HG03139 (cell line): Measurements from ENCODE around the gene LAMA2.

ENCODE experiments used
- ATAC-seq: cut with Tn5 transposase; IDR thresholded peaks from one replicate; pipeline ENCODE4 v1.9.1; 2021; ENCODE audit not compliant: unreplicated experiment

The LAMA2 gene

DNA sequence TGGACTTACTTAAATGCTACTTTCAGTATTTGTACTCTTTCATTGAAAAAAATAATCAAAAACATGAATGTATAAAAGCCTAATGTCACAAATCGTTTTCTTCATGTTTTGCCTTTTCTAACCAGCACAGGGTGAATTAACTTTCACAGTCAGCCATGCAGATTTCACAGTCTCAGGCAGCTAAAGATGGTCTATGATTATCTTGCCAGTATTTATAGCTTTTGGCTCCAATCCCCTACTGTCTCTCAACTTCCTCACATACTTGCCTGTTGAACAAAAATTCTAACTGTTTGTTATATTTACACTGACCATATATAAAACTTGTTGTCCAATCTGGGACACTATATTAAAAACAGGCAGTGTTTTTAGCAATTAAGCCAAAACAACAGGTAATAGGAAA is 468.9 kb downstream of the LAMA2 start:
- ATAC-seq, result no peak

DNA sequence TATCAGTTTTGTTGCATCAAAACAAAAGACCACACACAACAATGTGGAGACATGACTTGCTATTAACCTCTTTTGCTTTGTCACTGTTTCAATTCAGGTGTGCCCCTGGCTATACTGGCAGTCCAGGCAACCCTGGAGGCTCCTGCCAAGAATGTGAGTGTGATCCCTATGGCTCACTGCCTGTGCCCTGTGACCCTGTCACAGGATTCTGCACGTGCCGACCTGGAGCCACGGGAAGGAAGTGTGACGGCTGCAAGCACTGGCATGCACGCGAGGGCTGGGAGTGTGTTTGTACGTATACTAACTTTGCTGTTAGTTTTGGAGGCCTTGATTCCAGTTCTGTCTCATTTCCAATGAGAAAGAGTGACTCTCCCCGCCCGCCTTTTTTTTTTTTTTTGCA is 470.1 kb downstream of the LAMA2 start:
- no peak for ATAC-seq

DNA sequence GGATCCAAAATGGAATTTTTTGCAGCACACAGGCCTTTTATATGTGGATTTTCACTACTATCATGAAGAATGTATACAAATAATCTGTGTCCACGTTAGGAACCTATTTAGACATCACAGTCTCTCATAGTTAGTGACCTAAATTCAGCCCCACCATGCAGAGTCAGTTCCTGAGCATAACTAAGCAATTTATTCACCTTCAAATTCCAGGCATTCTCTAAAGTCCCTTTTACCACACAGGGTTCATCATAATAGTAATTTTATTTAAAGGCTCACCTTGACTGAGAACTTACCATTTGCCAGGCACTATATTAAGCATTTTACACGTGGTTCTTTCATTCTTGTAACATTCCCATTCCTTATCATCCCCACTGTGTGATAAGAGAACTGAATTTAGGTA is 473.2 kb downstream of the LAMA2 start:
- no peak for ATAC-seq

DNA sequence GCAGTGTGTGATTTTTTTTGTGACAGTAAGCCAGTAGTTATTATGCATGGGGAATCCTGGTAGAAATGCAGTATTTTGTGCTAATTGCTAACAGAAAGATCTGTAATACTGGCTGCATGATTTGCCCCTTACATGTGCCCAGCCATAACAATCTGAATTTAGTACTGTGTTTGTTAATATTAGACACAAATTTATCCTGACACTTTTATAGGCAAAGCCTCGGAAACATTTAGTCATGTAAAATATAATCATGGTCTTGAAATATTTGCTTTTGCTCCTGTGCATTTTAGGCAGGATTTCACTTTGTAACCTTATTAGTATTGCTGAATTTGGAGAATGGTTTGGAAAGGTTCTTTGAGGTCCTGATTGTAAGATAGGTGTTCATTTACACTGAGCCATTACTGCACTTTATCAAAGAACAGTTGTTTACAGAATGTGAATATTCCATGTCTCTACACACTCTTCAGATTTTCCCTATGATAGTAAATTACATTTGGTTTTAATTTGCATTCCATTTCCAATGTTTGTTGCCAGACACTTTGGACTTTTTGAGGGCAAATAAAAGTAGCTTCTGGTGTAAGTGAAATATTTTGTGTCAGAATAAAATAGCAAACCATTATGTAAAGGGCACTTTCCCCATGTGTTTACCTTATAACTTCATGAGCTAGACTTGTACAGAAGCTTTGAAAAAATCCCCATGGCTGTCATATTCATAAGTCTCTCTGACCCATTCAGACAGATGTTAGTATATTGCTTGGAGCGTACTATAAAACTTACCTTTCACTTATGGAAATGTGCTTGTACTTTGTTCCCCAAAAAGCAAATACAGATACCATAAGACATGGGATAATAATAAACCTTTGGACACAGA is 477.1 kb downstream of the LAMA2 start:
- no peak for ATAC-seq

DNA sequence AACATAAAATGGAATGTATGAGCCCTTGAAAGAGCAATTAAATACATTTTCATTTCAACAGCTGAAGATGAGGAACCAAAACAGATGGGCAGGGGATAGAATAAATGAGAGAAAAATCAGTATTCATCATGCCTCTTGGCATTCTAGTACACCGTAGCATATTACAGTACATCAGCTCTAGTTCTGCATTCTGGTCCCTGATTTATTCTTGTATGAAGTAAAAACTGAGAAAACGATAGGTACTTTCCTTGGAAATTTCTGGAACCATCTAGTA is 477.7 kb downstream of the LAMA2 start:
- no peak for ATAC-seq

DNA sequence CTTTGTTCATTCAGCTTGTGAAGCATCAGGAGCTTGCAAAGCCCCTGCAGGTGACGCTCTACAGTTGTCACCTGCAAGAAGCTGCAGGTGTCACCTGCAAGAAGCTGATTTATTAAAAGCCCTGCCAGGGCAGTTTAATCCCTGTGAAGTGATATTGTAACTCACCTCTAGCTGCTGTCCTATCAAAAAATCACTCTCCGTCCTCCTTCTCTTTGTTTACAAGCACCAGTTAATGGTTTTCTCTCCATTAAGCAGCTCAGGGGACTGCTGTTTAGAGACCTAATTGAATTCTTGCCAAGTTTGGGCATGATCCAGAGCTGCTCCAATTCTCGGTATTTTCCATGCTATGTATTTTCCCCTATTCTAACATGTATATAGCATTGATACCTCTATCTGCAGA is 481.1 kb downstream of the LAMA2 start:
- no peak for ATAC-seq

DNA sequence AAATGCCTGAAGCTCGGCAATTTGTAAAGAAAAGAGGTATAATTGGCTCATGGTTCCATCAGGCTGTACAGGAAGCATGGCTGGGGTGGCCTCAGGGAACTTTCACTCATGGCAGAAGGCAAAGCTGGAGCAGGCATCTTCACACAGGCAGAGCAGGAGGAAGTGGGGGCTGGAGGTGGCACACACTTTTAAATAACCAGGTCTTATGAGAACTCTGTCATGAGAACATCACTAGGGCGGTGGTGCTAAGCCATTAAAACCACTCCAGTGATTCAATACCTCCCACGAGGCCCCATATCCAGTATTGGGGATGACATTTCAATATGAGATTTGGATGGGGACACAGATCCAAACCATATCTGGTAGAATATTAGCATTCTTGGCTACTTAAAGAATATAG is 481.8 kb downstream of the LAMA2 start:
- ATAC-seq, result no peak

DNA sequence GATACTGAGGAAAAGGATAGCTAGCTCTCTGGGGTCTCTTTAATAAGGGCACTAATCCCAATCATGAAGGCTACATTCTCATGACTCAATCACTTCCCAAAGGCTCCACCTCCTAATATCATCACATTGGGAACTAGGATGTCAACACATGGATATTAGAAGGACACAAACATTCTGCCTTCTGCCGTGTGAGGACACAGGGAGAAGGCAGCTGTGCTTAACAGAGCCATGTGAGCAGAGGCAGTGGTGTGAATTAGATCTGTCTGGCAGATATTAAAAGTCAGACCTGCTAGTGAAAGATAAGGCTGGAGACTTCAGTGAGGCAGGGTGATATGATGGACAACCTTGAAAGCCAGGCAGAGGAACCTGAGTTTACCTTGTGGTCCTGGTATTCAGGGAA is 485.1 kb downstream of the LAMA2 start:
- ATAC-seq, result no peak

DNA sequence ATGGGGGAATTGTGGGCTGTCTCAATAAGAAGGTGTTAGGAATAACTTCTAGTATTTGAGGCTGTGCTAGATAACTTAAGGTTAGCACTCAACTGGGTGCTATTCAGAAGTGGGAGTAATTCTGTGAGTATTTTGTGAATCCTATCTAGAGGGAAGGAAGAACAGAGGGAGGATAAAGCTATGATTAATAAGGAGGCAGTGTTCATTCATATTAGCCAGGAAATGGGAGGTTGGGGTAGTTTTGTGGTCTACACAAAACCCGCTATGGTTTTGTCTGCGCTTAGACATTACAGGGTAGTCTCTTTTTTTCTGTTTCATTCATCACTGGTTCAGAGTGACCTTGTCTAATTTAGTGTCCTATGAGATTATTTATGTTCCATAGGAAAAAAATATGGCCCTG is 486.0 kb downstream of the LAMA2 start:
- no peak for ATAC-seq

DNA sequence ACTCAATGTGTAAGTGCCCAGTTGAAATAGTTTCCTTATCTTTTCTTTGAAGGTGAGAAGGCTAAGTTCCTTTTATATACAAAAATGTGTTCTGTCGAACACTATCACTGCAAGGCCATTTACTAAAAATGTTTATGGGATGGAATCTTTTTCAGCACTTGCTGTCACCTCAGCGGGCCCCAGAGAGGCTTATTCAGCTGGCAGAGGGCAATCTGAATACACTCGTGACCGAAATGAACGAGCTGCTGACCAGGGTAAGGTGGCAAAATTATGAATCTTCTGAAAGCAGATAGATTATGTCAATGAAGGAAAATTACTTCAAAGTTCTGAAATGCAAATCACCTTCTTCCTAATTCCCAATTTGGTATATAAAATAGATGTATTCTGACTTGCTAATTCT is 486.8 kb downstream of the LAMA2 start:
- no peak for ATAC-seq

DNA sequence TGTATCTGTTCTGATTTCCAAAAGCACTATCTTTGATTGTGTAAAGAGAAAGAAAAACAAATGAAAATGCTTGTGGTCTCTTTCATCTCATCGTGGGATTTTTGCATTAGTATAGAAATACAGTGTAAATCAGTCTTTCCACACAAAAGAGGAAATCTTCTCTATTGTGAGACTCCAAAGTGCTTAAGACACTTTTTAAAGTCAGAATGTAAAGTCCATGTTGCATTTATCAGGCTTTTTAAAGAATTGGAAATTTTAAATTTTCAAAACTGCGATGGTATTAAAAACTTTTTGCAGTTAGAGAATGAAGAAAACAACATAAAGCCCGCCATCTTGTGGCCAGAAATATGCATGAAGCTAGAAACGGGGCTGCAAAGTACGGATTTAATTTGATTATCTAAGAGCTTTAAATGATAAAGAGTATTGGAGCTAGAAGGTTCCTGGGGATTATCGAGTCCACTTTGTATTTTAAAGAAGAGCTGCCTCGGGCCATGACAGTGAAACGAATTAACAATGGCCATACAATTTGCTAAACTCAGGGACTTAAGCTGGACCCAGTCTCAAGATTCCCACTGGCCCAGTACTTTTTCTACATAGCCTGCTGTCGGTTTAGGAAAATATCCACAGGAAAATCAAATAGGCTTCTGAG is 487.5 kb downstream of the LAMA2 start:
- ATAC-seq, result no peak

DNA sequence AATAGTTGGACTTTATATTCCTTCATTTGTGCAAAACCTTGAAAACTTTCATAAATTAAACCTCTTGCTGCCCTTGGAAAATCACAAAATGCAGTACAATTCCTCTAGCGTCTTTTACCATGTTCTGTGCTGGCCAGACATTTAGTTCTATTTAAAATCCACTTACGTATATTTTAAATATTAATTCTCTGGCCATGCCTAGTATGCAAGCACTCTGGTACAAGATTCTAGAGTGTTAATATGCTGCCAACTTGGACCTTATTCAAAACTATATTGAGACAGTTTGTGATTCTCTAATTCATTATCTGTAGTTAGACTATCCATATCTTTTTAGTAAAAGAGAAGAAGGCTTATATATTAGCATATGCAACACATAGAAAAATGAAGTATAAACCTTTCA is 498.9 kb downstream of the LAMA2 start:
- no peak for ATAC-seq

DNA sequence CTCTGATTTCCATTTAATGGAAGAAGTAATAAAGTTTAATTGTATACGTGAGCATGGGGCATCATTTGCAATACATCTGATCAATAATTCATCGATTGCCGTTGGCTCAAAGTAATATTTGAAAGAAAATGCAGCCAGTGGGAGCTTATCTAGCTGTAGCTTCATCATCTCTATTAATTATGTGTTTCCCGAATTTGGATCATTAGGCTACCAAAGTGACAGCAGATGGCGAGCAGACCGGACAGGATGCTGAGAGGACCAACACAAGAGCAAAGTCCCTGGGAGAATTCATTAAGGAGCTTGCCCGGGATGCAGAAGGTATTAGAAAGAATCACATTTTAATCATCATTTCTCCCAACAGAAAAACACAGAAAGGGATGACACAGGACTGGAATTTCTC is 500.0 kb downstream of the LAMA2 start:
- no peak for ATAC-seq

DNA sequence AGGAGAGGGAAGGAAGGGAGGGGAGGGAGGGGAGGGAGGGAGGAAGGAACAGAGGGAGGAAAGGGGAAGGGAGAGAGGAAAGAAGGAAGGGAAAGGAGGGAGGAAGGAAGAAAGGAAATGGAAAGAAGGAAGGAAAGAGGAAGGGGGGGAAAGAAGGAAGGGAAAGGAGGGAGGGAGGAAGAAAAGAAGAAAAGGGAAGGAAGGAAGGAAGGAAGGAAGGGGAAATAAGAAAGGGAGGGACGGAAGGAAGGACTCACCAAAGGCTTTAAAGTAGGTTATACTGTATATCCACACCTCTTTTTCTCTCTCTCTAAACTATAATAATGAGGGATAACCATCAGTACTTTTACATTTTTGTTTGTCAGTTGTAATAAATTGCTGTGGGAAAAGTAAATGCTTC is 502.2 kb downstream of the LAMA2 start:
- no peak for ATAC-seq

DNA sequence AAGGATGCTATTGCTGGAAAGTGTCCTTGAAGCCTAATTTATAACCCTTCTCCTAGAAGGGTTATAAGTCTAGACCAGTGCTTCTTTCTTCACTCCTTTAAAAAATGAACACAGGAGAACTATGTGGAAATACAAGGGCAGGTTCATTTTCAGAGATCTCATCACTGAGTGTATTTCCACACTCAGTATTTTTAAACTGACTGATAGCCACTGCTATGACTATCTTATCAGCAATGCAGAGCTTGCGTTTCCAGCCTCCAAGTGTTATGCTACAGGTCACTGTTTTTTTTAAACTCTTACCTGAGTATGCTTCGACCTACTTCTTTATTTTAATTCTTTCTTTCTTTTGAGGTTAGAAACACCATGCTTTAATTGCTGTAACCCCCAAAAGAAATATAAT is 508.0 kb downstream of the LAMA2 start:
- no peak for ATAC-seq

DNA sequence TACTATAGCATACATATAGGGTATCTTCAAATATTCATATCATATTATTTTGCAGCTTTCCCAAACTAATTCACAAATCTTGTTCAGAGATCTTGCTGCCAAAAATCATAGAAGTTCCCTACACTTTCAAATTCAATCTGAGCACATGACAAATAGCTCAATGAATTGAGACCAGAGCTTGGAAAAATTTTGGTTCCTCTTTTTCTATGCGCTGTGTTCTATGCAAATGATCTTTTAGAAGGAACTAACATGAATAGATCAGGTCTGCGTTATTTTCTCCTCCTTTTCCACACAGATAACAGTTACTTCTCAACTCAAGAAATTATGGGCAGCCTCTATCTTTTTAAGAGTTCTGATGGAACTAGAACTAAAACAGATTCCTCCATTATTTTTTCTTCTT is 510.7 kb downstream of the LAMA2 start:
- no peak for ATAC-seq

DNA sequence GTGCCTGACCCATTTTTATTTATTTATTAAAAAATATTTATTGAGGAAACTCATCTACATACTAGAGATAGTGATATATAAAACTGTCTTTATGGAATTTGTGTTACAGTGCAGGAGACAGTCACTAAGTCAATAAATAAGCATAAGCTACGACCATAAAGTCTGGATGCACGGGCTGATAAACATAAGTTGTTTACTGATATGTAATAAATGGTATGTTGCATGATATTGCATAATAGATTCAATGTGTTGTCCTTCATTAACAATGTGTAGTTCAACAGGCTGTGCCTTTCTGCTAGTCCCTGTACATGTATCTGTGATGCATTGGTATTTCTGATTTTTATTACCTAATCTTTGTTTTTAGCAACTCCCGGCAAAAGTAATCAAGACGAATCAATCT is 515.8 kb downstream of the LAMA2 start:
- no peak for ATAC-seq

DNA sequence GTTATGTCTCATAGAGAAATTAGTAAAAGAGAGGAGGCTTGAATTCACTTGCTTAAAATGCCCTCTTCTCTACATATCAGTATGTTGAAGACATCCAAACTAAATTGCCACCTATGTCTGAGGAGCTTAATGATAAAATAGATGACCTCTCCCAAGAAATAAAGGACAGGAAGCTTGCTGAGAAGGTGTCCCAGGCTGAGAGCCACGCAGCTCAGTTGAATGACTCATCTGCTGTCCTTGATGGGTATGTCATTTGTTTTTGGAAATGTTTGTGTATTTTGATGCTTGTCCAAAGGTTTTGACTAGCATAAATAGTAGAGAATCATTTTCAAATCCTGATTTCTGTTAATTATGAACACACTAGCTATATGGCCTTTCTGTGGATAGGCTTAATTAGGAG is 519.3 kb downstream of the LAMA2 start:
- no peak for ATAC-seq

DNA sequence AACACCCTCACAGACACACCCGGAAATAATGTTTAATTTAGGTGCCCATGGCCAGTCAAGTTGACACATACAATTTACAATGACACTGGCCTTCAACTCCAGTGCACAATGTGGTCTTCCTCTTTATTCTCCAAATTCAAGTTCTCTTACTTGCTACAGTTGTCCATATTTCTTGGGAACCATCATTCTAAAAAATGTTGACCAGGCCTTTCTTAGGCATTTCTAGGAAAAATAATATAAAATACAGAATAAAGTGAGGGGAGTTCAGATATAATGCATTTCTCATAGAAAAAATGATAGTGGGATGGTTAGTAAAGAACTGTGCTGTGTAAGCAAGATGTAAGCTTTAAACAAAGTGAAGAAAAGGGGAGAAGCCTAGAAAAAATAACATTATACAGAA is 528.2 kb downstream of the LAMA2 start:
- no peak for ATAC-seq

DNA sequence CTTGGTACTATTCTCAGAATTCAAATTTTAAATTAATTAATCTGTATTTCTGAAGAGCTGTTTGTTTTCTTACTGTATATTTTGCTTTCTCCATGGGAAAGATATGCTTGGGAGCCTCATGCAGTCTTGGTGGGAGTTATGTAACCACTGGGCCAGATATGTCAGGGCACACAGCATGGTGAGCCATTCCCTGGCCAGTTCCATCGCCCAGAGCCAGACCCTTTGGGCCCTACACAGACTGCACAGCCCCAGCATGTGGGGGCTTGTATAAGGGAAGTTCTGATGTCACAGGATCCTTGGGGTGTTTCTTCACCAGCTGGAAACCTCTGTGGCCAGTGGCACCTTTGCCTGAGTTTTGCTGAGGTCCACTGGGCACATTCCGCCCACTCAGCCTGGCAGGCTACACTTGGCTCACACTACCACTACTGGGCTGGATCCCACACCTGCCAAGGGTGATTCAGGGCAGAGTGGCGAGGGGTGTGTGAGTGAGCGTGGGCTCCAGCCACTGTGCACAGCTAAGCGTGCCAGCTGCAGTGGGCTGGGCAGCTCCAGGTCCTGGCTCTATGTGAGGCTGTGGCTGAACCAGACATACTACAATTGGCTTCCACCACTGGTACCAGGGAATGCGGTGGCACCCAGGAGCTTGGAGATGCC is 533.5 kb downstream of the LAMA2 start:
- no peak for ATAC-seq

DNA sequence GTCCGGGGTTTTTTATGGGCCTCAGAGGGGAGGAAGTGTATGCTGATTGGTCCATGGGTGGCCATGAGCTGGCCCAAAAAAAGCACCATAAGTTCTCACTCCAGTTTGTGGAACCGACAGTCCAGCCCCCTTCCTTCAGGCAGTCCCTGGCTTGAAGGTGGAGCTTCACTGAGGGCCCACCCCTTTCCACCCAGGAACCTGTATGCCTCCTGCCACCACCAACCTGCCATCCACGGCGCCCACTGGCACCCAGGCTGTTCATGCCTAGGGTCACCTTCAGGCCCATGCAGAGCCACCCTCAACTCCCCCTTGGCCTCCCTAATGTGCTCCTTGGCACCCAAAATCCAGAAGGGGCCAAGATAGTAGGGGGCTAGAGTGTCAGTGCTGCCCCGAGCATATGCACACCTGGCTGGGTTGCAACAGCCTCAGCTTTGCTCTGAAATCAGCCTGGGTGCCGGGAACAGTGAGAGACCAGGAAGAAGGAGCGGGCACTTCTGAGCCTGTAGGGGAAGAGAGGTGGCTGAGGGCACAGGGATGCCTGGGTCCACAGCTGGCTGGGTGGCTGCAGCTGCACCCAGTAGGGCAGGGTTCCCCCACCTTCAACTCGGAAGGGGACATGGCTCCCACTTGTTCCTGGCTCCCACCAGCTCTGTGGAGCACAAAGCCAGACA is 534.6 kb downstream of the LAMA2 start:
- no peak for ATAC-seq

DNA sequence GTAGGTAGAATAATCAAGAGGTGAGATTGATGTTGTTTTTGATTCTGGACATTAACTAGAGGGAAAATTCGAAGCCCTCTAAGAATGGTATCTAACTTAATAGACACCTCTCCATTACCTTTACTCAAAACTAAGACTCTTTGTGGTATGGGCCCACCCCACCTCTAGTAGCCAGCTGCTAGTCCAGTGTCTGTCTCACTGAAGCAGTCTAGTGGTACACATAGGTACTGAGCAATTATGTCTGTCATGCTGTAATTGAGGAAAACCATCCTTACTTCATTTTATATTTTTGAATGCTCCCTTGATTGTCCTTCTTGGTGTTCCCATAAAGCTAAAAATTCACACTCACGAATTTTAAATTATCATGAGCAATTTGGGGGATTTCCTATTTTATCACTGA is 536.4 kb downstream of the LAMA2 start:
- ATAC-seq, result no peak
